Stimulated activated CD4-positive, alpha-beta T cell treated with anti-CD3 and anti-CD28 coated beads, Interleukin-12 subunit alpha, Interleukin-12 subunit beta, amount 100 ng/mL, for 4 hours (primary cell): ENCODE measurements around the gene NTNG2.

Source experiments
- DNase-seq: peaks from one replicate; pipeline ENCODE4 v3.0.0-alpha.2; 2020

The NTNG2 gene

GRCh38 chr9:132207839-132208615 lies 46.2 kb downstream of the NTNG2 start:
- no peak for DNase-seq

GRCh38 chr9:132209228-132209627 lies 47.4 kb downstream of the NTNG2 start:
- no peak for DNase-seq

DNA sequence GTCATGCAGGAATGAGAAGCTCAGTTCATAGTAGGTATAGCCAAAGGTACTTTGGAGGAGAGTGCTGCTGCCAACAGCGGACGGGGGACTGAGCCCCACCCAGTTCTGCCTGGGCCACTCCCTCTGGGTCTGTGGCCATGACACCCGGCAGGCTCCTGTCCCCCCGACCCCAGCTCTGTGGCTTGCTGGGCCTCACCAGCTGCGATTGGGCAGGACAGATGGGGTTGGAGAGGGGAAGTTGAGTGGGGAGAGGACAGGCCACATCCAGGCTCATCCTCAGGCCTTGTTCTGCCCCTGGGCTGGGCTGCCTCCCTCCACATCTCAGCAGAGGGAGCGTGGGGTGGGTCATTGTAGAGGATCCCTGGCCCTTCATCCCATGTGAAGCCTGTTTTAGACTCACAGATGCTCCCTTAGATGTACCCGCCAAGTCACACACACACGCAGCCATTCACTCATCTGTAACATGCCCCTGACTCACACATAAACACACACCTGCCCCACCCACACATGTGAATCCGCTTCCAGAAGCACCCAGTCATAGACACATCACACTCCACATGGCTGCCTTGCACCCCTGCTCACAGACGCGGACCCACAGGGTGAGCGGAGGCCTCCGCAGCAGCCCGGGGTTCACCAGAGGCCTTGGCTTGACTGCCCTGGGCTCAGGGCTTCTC lies 48.8 kb downstream of the NTNG2 start:
- no peak for DNase-seq

- no peak for DNase-seq
Observed at GRCh38 chr9:132211570-132211969, 49.7 kb downstream of the NTNG2 start.

GRCh38 chr9:132214027-132214622 lies 52.3 kb downstream of the NTNG2 start:
- no peak for DNase-seq

GRCh38 chr9:132216861-132217619 lies 55.2 kb downstream of the NTNG2 start:
- no peak for DNase-seq

DNA sequence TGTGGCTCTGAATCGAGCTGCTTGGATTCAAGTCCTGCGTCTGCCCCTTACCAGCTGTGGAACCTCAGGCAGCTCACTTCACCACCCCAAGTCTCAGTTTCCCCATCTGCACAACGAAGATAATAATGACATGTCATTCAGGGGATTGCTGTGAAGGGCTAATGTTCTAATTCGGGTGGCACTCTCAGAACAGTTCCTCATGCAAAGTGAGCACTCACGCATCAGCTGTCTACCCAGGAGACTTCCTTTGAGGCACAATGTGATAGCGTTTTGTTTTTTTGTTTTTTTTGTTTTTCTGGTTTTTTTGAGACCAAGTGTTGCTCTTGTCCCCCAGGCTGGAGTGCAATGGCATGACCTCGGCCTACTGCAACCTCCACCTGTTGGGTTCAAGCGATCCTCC lies 56.4 kb downstream of the NTNG2 start:
- no peak for DNase-seq

DNA sequence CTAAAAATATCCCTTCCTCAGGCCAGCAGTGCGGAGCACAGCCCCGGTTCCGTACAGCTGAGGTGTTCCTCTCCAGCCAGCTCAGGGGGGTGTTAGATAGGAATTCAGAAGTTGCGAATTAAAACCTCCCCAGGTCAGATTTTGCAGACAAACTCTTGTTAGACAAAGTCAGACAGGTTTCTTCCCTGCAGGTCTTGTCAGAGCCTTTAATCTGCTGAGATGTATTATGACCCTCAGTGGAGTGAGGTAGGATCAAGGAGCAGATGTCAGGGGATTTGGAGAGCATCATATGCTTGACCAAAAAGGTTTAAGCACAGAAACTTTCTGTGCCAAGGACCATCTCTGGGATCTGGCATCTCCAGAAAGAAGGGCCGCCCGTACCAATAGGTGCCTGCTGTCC lies 60.1 kb downstream of the NTNG2 start:
- DNase-seq = no peak

DNA sequence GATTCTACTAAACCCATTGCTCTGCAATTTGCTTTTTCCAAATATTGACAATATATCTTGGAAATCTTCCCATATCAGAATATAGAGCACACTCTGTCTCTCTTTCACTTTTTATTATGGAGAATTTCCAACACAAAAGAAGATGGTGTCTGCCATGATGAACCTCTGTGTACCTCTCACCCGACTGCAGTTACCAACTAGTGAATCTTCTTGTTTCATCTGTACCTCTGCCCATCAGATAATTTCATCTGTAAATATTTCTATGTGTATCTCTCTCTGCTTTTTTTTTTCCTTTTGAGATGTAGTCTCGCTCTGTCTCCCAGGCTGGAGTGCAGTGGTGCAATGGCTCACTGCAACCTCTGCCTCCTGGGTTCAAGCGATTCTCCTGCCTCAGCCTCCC lies 62.8 kb downstream of the NTNG2 start:
- no peak for DNase-seq

DNA sequence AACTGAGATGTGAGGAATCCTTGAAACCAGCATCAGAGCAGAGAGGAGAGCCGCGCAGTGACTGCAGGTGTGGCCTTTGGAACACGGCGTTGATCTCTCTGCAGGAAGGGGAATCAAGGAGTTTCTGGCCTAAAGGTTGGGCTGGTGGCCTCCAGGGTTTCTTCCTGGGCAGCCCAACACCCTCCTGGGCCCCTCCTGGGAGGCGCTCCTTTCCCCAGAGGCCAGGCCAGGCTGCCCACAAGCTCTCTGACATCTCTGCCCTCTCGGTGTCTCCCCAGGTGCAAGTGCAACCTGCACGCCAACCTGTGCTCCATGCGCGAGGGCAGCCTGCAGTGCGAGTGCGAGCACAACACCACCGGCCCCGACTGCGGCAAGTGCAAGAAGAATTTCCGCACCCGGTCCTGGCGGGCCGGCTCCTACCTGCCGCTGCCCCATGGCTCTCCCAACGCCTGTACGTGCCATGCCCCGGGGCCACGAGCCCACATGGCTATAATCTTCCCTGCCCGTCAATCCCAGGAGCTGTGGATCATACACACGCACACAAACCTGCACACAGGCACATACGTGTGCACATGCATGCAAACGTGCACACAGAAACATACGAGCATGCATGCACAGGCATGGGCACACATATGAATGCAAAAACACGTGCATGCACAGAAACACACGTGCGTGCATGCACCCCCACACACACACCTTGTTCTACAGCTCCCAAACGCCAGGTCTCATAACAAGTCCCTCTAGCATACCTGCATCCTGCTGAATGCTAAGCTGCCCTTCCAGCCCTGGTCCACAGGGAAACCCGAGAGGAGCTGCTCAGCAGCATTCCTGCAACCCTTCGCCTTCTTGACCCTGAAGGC lies 64.9 kb downstream of the NTNG2 start:
- DNase-seq = no peak

- no peak for DNase-seq
Observed at GRCh38 chr9:132228062-132228461, 66.2 kb downstream of the NTNG2 start.

DNA sequence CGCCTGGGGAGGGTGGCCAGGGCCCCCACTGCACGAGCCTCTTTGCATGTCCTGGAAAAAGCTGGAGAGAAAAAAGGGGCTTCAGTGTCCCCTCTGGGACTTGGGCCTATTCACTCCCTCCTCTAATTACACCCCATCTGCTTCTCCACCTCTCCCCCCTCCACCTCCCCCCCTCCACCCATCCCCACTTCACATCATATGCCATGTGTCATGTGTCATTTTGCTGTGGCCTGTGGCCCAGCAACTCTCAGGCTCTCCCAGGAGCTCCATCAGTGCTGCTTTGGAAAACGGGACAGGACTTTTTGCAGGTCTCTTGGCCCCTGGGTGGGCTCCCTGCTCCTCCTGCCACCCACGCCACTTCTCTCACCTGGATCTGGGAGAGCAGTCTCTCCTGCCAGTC lies 68.7 kb downstream of the NTNG2 start:
- no peak for DNase-seq

- no peak for DNase-seq
Observed at GRCh38 chr9:132231019-132231701, 69.3 kb downstream of the NTNG2 start.

DNA sequence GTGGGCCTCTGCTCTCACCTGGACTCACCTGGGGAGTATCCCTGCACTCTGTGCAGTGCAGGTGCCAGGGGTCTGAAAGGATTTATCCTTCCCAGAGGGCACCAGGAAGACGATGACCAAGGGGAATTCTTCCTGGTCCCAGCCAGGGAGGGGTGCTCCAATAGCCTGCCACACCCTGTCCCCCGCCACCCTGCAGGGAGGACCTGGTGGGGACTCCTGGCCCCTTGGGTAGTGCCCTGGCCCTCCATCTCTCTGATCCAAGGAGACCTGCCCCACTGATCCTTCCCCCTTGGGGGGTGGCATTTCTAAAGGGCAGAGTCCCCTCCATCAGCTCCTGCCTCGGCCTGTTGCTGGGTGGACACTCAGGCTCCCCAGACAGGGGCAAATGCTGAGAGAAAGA lies 70.7 kb downstream of the NTNG2 start:
- DNase-seq = no peak

DNA sequence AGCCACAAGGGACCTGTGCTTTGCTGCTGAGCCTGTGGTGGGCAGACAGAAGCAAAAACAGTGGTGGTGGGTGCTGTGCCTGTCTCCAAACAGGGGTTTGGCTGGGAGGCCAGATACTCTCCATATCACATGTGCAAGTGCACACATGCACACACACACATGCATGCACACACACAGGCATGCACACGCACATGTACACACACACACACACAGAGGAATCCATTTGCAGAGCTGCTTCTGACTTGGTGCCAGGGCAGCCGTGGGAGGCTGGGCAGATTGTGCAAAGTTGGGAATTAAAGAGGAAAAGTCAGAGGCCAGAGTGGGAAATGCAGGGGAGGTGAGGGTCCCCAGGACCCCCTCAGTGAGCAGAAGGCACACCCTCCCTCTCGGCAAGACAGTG lies 71.3 kb downstream of the NTNG2 start:
- DNase-seq = no peak

DNA sequence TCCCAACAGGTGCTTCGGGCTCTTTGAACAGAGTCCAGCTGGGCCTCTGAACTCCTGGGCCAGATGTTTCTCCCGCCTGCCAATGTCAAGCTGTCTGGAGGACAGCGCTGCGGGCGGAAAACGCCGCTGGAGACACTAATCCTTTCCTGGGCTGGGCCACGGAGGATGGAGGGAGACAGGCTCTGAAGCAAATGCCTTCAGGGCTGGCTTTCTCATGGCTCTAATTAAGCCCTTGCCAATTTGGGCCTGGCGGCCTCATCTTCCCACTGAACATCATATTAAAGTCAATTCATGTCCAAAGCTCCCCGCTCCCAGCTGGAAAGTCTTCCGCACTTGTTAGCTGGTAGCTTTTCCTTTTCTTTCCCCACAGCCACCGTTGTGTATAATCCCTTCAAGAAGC lies 72.7 kb downstream of the NTNG2 start:
- no peak for DNase-seq

- no peak for DNase-seq
Observed at GRCh38 chr9:132235125-132235524, 73.3 kb downstream of the NTNG2 start.

GRCh38 chr9:132235894-132236661 lies 74.2 kb downstream of the NTNG2 start:
- peak; percentile 82 for DNase-seq

DNA sequence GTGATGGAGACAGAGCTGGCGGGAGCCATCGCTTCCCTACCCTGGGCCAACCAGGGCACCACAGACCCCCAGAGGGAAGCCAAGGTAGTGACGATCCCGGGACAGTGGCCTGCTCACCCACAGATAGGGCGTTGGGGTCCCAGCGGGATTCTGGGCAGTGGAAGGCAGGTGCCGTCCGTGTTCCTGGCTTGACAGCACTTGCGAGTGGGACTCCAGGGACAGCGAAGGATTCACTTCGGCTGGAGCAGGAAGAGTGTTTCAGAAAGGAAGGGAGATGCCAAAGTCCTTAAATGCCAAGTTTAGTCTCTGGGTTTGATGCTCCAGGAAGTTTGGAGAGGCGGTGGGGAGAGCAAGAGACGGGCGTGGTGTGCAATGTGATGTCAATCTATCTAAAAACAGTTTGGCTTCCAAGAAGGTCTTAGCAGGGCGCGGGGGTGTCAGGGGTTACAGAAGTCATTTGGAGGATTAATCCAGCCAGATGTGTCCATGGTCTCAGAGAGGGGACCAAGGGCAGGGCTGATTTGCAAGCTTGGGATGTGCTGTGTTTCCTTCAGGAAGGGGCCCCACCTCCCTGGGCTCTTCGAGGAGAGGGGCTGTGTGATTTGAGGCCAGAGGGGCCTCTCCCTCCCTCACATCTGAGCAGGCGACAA lies 74.9 kb downstream of the NTNG2 start:
- DNase-seq = no peak

- no peak for DNase-seq
Observed at GRCh38 chr9:132237481-132237880, 75.6 kb downstream of the NTNG2 start.
